Measurements from ENCODE around the gene ERCC6.

Gene ERCC6

DNA sequence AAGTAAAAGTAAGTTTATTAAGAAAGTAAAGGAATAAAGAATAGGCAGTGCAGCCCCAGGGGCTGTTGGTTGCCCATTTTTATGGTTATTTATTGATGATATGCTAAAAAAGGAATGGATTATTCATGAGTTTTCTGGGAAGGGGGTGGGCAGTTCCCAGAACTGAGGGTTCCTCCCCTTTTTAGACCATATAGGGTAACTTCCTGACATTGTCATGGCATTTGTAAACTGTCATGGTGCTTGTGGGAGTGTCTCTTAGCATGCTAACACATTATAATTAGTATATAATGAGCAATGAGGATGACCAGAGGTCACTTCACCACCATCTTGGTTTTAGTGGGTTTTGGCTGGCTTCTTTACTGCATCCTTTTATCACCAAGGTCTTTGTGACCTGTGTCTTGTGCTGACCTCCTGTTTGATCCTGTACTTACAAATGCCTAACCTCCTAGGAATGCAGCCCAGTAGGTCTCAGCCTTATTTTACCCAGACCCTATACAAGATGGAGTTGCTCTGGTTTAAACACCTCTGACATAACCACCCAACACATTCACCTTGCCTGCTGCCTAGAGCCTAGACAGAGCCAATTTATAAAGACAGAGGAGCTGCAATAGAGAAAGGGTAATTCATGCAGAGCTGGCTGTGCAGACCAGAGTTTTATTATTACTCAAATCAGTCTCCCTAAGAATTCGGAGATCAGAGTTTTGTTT, 10.9 kb upstream of the ERCC6 start:
- DNase-seq (ENCODE audit: low read depth in 2 of 2): no peak

DNA sequence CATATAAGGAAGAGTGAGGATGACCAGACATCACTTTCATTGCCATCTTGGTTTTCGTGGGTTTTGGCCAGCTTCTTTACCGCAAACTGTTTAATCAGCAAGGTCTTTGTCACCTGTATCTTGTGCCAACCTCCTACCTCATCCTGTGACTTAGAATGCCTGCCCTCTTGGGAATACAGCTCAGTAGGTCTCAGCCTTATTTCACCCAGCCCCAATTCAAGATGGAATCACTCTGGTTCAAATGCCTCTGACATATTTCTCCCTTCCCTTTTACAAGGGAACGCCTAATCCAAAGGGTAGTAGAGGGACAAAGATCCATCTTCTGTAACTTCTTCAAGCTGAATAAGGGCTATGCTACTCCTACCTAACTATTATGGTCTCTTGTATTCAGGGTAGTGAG, 4.7 kb upstream of the ERCC6 start:
- DNase-seq (ENCODE audit: low read depth in 2 of 2): no peak

DNA sequence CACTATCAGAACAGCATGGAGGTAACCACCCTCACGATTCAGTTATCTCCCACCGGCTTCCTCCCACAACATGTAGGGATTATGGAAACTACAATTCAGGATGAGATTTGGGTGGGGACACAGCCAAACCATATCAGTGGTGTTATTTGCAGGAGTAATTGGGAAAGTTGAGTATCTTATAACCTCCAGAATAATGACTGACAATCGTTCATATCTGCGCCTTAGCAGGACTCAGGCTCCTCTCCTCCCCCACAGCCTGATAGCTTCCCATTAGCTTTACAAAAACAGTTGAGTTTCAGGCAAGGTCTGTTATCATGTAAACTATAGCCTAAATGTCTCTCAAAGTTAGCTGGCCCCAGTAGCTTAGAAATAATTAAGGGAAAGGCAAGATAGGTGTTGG, 3.4 kb upstream of the ERCC6 start:
- no peak for DNase-seq (ENCODE audit: low read depth in 2 of 2)

DNA sequence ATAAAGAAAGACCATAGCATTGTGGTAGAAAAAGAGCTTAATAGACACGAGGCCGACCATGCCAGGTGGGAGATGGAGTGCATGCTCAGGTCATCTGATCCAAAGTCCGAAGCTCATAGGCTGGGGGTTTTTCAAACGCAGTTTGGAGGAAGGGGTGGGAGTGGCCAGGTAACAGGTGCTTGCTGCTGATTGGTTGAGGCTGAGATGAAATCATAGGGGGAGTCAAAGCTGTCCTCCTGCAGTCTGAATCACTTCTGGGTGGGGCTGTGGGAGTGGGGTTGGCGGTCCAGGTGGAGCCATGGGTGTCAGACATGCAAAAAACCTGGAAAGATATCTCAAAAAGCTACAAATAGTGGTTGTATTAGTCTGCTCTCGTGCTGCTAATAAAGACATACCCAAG, 2.8 kb upstream of the ERCC6 start:
- DNase-seq (ENCODE audit: low read depth in 2 of 2): no peak

DNA sequence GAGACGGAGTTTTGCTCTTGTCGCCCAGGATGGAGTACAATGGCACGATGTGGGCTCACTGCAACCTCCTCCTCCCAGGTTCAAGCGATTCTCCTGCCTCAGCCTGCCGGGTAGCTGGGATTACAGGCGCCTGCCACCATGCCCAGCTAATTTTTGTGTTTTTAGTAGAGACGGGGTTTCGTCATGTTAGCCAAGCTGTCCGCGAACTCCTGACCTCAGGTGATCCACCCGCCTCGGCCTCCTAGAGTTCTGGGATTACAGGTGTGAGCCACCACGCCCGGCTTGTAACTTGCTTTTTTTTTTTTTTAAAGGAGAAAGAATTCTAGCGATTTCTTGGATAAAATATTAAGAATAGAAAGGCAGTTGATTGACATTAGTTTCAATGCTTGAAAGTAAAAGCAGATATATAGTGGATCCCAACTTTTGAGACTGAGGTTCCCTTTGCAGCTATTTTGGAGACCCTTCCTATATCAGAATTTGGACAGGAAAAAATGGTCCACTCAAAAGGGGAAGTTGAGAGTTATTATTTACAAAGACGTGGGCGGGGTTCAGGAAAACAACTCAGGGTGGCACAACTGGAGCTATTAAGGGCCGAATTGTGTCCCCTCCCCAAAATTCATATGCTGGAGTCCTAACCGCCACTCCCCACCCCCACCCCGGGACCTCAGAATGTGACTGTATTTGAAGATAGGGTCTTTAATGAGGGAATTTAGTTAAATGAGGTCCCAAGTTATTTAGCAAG, 1.3 kb upstream of the ERCC6 start:
- no peak for DNase-seq (ENCODE audit: low read depth in 2 of 2)

DNA sequence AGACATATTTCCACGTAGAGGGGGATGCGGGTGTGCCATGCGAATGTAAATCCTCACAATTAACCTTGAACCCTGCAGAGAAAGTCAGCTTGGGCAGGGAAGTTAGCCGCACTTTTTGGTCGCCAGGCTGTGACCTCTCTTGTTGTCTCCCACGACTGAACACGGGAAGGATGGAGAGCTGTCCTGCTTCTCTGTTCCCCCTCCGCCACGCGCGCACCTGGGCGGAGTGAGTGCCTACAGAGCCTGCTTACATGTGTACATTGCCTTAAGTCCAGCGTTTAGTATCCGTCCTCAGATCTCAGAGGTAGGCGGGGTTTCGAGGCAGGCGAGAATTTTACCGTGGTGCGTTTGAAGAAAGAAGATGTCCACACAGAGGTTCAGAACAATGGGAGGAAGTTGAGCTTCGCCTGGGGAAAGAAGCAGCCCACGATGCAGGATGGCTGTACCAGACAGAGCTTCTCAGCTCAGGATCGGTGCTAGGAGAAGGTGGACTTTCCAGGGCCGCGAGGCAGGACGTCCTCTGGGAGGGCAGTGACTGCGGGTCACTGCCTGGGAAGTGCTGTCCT, 482 bp upstream of the ERCC6 start:
- DNase-seq (ENCODE audit: low read depth in 2 of 2): no peak

DNA sequence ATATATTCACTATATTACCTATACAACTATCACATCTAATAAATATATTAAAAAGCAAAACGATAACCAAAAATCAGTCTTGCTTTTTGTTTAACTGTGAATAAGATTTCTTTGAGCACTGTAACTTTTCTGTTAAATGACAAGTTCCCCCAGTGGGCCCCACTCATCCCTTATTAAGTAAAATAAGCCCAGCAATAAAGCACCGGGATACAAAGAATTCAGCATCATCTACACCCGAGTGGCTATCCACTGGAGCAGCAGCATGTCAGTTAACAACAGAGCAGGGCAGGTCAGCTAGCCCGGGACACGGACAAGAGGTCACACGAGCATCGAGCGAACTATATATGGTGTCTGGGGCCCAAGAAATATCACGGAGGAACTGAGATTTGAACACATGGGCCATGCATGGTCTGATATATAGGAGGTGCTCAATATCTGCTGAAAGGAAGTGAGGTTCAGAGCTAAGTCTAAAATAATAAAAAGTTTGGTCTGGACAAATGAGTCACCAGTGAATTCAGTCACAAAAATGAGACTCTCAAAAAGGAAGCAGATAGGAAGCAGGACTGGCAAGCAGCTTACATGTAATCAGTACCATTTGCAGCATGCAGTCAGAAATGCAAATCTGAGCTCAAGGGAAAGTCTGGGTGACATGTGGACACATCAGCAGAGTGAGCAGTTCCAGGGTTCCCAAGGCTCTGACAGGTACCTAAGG, 4.1 kb downstream of the ERCC6 start:
- no peak for DNase-seq (ENCODE audit: low read depth in 2 of 2)

DNA sequence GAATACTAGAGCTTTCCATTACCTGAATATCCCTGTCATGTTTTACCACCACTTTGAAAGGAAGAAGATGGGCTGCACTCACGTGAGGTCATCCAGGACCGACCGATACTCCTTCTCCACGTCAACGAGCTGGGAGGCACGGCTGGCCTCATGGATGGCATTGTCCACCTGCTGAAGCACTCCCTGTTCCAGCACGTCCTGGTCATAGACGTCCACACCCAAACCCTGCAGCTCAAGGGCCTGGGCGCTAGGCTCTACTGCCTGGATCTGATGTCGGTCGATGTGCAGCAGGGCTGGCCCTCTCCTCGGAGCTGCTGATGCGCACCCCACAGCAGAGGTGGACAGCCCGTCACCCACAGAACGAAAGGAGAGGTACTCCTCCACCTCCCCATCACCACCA, 6.5 kb downstream of the ERCC6 start:
- DNase-seq (ENCODE audit: low read depth in 2 of 2): no peak

DNA sequence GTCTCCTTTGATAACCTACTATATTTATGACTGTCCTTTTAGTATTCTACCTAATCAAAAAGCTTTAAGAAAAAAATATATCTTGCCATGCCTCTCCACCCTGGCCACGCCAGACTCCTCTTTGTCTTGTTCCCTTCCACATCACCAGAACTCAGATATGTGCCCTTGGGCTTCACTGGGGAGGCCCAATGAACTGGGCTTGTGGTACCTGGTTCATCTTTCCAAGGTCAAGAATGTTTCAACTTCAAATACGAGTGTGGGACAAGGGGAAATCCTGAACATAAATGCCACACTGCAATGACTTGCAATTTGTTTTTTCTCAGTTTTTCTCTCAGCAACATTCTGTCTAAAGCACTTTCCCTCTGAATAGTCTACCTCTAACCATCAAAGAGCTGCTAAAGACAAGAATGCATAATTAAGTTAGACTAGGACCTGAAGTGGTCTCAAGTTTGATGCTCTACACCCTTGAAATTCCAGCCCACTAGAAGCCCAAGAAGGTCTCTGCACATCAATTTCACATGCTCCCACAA, 9.9 kb downstream of the ERCC6 start:
- DNase-seq (ENCODE audit: low read depth in 2 of 2): no peak

DNA sequence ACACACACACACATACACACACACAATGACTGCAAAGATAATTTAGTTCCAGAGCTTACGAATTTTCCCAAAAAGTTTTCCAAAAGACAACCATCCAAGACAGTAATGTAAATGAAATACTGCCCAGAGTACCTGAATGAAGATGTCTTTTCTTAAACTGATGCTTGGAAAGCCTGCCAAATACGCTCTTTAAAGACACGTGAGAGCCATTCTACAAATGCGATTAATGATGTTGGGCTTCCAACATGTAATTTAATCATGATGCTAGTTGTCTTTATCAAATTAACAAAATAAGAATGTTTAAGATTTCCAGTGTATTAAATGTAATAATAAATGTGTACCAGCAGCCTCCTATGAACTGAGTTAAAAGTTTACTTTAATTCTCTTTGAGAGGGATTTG, 11.1 kb downstream of the ERCC6 start:
- DNase-seq (ENCODE audit: low read depth in 2 of 2): no peak

DNA sequence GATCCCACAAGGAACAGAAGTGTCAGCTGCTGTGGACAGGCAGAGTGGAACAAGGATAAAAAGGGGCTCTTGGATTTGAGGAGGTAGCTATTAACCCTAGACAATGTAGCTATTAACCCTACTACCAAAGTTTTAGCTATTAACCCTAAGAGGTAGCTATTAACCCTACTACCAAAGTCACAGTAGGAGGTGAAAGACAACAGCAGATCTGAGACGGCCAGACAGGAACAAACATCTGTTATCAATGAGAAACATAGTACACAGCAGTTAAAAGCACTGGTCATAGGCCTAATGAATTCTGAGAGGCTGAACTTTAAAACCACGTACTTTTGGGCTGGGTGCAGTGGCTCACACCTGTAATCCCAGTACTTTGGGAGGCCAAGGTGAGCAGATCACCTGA, 11.9 kb downstream of the ERCC6 start:
- no peak for DNase-seq (ENCODE audit: low read depth in 2 of 2)

DNA sequence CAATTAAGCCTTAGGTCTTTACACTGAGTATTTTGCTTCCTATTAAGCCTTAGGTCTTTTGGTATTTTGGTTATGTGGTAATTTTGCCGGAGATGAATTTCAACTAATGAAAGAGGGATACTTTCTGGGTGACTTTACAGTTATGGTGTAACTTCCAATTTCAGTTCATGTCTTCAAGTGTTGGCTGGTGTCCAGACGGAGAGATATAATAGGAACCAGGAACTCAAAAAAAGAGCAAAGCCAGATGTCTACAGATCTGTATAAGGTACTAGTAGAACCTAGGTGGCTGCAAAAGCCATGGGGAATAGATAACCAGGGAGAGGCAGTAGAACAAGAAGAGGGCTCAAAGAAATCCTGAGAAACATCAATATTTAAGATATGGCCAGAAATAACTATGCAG, 12.3 kb downstream of the ERCC6 start:
- no peak for DNase-seq (ENCODE audit: low read depth in 2 of 2)

DNA sequence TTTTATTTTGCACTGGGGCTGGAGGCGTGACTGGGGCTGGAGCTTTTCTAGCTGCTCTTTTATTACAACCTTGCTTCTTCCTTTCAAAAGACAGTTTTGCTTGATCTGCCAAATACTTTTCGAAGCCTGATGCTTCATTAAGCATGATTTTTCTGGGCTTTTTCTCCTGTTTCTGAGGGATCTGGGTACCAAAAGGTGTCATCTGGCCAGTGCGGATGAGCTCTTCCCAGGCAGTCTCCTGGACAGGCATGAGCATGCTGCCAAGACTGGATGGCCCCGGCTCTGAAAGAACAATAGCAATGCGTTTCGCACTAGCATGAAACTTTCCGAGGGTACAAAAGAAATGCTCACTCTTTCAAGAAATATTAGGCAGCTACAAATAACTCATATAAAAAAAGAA, 14.4 kb downstream of the ERCC6 start:
- no peak for DNase-seq (ENCODE audit: low read depth in 2 of 2)

DNA sequence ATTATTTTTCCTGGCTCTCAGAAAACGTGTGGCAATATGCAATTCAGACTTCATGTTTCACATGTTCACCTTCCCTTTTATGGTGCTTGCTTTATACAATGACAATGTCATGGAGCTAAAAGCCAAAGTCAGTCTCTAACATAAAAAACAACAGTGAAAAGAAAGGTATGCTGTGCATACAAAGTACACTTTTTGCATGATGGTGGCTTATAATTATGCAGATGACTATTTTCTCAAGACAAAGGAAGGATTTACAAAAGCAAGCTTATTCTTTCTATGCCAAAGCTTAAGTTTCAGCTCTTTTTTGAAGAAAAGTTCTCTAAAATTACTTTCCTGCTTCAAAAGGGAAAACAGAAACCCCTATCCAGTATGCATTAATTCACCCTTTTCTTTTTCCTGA, 15.6 kb downstream of the ERCC6 start:
- no peak for DNase-seq (ENCODE audit: low read depth in 2 of 2)

DNA sequence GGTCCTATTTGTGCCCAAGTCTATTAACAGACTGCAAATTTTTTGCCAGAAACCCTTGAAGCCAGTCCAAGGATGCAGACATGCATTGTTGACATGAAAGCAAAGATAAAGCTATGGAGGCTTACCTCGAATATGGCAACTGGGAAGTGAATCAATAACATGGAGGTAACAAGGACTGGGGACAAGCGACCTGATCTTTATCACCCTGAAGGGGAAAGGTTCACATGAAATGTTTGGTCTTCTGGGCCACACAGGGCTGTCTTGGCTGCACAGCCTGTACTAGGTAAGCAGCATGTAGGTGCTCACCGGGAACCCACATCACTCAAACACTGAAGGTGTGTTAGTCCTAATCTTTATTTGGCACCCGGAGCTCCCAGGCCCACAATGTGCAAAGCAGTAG, 17.9 kb downstream of the ERCC6 start:
- no peak for DNase-seq (ENCODE audit: low read depth in 2 of 2)

DNA sequence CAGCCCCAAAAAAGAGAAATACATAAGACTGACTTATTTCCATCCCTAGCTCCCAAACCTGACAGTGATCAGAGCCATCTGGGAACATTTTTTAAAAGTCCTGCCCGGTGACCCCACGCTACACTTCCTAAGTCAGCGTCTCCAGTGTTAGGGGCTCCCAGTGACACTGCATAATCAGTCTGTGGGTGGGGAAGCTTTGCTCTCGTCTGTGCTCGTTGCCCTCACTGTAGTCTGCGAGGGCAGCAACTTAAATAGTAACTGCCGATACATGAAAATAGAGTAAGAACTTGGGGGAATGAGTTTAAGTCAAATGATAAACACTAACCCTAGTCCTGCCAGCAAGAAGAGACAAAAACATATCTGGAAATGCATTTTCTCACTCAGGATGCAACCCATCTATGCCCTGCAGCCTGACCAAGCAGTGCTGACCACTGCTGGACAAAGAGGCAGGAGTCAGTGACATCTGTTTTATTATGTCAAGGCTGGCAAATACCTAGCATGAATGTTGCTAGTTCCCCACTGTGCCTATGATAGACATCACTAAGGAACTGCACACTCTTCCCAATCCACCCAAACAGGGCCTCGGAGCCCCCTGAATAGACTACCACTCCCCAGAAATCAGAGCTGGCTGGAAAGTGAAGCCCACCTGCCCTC, 18.7 kb downstream of the ERCC6 start:
- no peak for DNase-seq (ENCODE audit: low read depth in 2 of 2)

DNA sequence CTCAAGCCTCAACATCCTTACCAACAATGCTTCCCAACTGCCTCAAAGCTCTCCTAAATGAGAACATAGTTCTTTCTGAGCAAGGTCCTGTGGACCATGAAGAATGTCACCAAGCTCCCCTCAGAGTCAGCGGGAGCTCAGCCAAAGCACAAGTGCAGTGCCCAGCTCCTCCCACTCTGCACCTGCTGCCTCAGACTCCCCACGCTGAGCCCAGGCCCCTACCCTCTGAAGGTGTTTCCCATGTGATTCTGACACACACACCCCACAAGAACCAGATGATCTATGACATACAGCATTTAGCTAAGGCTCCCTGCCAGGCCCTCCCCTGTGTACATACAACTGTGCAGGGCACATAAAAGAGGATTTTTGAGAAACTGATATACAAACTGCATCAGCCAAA, 19.2 kb downstream of the ERCC6 start:
- no peak for DNase-seq (ENCODE audit: low read depth in 2 of 2)

DNA sequence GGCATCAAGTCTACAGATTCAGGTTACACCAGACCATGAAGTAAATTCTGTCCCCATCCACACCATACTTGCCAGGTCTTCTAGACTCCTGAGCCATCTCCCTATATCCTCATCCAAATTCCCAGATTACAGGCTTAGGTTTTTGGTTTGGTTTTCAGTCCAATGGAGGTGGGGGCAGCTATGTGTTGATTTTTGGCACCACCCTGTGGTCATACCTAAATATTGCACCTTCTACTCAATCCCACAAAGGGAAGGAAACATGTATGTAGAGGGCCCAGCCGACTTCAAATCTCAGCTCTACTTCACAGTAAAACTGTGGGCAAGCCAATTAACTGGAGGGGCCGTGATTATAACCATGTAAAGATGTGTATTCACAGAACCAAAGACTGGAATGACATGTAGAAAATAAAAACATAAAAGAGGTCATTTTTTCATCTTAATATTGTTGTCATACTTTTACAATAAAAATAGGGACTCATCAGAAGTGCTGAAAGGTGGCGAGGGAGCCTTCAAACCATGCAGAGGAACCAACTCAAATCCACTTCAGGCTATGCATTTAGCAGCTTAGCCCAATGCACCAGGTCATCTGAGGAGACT, 19.8 kb downstream of the ERCC6 start:
- DNase-seq (ENCODE audit: low read depth in 2 of 2): no peak

DNA sequence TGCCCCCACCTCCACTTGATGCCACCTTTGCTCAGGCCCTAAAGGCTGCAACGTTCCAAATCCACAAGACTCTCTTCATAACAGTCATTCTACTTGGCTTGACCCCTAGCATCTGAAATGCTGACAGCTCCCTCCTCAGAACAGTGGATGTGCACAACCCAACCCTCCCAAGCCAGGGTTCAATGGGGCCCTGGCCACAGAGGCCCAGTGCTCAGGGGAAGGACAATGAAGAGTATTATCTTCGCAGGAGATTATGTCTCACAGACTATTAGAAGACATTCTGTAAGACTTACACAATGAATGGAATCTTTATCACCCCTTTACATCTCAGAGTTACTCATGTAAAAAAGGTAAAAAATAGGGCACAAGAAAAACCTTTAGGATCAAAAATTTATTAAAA, 20.4 kb downstream of the ERCC6 start:
- DNase-seq (ENCODE audit: low read depth in 2 of 2): no peak

DNA sequence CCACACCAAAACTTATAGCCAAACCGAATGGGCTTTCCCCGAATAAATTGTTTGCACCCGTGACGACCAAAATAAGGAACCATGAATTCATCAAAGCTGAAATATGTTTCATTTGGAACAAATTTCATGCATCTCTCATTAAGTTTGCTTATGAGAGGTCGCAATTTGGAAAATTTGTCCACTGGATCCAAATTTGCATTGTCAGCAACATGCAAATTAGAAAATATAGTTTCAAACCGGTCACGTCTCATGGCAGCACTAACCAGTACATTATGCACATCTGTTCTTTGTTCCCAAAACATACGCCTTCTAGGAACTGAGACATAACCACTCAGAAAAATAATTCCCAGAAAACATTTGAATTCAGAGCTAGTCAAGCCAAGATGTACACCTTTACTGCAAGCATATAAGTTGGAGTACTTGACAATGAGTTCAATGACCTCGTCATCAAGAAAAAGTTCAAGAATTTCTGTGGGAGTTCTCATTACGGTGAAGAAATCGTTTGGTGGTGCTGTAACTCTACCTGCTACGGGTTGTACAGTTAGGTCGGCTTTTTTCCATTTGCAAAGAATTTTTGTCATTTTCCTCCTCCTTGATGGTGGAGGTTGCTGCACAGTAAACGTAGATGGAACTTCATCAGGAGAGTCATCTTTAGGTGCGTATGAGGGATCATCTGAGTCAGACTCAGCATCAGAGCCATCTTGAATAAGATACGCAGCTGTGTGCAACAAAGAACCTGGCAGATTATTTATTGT, 22.5 kb downstream of the ERCC6 start:
- no peak for DNase-seq (ENCODE audit: low read depth in 2 of 2)
